GM12874 (cell line): Measurements from ENCODE around the gene NOL4L.

Source experiments
- CTCF ChIP-seq: IDR thresholded peaks from 2 replicates; pipeline ENCODE4 v1.5.1; 2011; ENCODE audit warnings: low read depth, mild to moderate bottlenecking, control low read depth, low read length, moderate library complexity; ENCODE audit not compliant: insufficient read depth

Gene NOL4L

GRCh38 chr20:32542259-32542615, 42.9 kb downstream of the NOL4L start:
- no peak for TF ChIP-seq CTCF

GRCh38 chr20:32541323-32542258, 43.5 kb downstream of the NOL4L start:
- no peak for TF ChIP-seq CTCF

GRCh38 chr20:32539817-32540675, 45.1 kb downstream of the NOL4L start:
- TF ChIP-seq CTCF = no peak

GRCh38 chr20:32539026-32539816, 45.9 kb downstream of the NOL4L start:
- TF ChIP-seq CTCF = no peak

GRCh38 chr20:32538526-32538939, 46.6 kb downstream of the NOL4L start:
- no peak for TF ChIP-seq CTCF

- no peak for TF ChIP-seq CTCF
These were observed 47.2 kb downstream of the NOL4L start for GRCh38 chr20:32537657-32538525.
